Stimulated activated CD4-positive, alpha-beta T cell treated with anti-CD3 and anti-CD28 coated beads, Interleukin-12 subunit alpha, Interleukin-12 subunit beta, amount 100 ng/mL, for 4 hours (primary cell): ENCODE measurements around the gene CTSH.
"Not testable (repeated sequence)": the region's sequence is repeated elsewhere in the genome, so short reads cannot be mapped to it uniquely, and the experiment has no call there.

ENCODE experiments used
- DNase-seq: peaks from one replicate; pipeline ENCODE4 v3.0.0-alpha.2; 2020

The CTSH gene

GRCh38 chr15:78879517-78880241, 65.2 kb downstream of the CTSH start:
- DNase-seq, result no peak

DNA sequence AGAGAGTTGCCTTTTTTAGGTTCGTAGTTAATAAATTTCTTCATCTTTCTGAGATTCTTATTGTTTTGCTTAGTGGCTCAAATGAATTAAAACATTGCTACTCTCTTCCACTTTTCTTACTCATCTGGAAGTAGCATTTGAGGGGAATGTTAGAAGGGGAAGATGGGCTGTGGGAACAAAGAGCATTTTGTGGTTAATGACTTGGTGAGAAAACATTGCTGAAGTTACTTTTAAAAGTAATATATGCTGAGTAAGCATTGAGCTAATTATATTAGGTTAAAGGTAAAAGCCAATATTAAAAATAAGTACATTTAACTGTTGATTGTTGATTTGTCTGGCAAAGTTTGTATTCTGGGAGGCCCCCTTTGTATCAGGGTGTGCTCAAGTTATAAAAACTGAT, 66.5 kb downstream of the CTSH start:
- no peak for DNase-seq

DNA sequence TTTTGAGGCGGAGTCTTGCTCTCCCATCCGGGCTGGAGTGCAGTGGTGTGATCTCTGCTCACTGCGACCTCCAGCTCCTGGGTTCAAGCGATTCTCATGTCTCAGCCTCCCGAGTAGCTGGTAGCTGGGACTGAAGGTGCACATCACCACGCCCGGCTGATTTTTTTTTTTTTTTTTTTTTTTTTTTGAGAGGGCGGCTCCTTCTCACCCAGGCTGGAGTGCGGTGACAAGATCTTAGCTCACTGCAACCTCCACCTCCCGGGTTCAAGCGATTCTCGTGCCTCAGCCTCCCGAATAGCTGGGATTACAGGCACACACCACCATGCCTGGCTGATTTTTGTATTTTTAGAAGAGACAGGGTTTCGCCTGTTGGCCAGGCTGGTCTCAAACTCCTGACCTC, 67.9 kb downstream of the CTSH start:
- not testable (repeated sequence) for DNase-seq

DNA sequence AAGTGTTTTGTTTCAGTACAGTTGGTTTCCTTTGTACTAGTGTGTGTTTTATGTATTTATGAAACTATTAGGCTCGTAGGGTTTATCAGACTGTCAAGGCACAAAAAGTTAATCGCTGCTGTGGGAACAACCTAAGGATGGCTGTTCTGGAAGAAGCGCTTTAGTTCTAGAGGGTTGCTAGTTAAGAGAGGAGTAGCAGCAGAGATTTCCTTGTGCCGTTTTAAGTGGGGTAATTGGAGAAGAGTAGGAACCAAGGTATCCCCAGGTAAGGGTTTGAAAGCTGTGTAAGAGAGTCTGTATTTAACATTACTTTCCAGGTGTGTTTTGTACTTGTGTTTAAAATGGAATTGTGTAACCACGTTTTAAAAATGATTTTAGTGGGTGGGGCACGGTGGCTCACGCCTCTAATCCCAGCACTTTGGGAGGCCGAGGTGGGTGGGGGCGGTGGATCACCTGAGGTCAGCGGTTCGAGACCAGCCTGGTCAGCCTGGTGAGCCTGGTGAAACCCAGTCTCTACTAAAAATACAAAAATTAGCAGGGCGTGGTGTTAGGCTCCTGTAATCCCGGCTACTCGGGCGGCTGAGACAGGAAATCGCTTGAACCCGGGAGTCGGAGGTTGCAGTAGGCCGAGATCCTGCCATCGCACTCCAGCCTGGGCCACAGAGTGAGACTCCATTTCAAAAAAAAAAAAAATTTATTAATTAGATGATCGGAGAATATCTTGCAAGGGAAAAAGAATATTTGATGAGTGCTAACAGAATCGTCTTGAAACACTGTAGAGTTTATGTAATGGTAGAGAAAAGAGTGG, 69.5 kb downstream of the CTSH start:
- no peak for DNase-seq

DNA sequence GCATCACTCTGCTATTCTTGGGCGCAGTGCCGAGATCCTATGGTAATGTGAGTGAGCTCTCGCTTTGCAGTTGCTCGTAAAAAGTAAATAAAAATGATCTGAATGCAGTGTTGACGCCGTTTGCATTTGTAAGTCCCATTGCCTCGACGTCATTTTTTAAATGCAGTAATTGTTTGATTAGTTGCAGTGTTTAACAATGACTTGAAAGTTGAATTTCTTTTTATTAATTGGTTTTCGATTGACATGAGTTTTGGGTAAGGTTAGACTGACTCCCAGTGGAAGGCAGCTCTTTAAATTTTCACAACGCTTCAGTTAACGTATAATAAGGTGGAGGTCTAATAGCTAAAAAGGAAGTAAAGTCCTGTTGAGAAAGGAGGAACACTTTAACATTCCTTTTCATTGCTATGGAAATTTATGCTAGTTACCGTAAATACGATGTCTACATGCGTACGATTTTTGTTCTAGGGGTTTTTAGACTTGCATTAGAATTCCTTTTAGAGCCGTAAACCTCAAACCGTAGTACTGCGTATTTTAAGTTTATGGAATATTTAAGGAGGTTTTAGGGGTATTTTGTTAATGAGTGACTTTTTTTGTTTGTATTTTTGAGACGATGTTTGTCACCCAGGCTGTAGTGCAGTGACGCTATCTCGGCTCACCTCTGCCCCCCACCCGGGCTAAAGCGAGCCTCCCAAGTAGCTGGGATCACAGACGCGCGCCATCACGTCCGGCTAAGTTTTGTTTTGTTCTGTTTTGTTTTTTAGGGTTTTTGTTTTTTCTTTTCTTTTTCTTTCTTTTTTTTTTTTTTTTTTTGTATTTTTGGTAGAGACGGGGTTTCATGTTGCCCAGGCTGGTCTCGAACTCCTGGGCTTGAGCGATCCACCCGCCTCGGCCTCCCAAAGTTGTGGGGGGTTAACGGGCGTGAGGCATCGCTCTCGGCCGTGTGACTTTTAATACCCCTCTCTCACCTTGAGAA, 70.8 kb downstream of the CTSH start:
- no peak for DNase-seq

DNA sequence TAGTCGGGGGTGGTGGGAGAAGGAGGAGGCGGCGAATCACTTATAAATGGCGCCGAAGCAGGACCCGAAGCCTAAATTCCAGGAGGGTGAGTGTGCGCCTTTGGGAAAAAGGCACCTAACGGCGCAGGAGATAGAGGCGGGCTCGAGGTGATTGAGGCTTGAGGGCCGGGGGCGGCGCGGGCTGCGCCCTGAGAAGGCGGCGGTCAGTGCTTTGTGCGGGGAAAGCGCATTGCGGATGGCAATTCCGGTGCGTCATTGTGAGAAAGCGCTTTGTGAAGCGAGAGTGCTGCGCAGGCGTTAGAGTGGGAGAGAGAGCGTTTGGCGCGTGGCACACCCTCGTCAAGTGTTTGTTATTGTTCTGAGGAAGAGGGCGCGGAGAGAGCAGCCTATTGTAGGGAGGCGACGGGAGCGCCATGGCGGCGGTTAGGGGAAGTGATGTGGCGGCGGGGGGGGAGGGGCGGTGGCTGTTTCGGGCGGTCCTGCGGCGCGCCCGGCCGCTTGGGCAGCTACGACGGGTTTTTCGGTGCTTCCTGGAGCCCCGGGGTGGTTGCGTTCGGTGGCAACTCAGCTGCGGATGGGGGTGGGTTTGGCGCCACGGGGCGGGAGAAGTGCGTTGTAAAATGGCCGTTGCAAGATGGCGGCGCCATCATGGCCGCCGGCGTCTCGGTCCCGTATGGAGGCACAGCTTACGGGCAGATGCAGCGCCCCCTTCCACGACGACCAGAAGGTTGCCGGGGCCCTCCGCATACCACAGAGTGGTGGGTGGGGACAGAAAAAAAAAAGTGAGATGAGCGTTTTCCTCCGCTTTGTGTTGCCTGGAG, 71.7 kb downstream of the CTSH start:
- peak; percentile 85 for DNase-seq

DNA sequence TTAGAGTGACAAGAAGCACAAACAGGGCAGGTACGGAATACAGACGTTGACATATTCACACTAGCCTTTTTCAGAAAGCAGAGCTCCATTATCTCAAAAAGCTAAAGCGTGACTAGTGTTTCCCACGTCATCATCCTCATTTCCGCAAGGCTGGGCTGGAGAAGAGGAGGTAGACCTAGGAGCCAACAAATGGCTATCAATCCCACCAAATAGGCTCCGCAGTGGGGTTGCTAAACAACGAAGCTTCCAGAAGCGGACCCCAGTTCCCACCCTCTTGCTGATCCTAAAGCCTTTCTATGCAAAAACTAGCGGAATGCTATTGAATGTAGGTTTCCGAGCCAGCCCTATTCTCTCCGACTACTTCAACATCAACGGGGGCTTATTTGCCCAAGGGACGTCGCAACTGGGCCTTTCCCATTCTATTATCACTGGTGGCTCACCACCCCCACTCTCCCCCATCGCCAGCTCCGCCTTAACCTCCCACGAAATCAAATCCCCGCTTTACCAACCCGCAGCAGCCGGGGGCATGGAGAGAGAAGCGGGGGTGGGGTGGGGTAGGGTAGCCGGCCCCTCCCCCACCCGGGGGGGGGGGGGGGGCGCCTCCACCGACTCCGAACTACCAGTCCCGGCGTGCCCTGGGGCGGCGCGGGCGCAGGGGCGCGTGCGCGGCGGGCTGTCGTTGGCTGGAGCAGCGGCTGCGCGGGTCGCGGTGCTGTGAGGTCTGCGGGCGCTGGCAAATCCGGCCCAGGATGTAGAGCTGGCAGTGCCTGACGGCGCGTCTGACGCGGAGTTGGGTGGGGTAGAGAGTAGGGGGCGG, 72.5 kb downstream of the CTSH start, which contains the start of gene MORF4L1:
MORF4L1 (plus strand) TSS at position 736 of the 817 bp plus-strand sequence. CDS start 128 bp downstream, outside the sequence.
- DNase-seq, result peak; percentile 93

DNA sequence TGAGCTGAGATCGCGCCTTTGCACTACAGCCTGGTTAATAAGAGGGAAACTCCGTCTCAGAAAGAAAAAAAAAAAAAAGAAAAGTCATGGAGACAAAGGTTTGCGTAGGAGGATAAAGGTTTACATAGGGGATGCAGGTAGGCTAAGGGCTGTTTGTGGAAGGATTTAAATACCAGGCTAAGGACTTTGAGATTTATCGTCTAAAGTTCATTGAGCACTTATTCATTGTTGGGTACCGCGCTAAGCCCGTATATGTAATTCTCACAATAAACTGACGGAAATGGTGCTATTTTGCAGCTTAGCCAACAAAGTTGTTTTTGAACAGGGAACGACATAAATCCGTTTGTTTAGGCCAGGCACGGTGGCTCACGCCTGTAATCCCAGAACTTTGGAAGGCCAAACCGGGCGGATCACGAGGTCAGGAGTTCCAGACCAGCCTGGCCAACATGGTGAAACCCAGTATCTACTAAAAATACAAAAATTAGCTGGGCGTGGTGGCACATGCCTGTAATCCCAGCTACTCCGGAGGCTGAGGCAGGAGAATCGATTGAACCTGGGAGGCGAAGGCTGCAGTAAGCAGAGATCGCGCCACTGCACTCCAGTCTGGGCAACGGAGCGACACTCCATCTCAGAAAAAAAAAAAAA, 73.2 kb downstream of the CTSH start:
- not testable (repeated sequence) for DNase-seq
